Measurements from ENCODE around the gene NCLN. TPM values are rescaled to one million over a fixed set of nuclear protein-coding genes. Genes with fewer than 3 reads are reported as not detected.

Gene NCLN
- total RNA-seq, 4 donors from 2014 or later: 27.1 to 83.4 (median 38.2) TPM

- Histone ChIP-seq H3K27me3 (no peaks in the 10 kb centered on the region), H3K9me3 (no peaks in the 10 kb centered on the region), H3K4me3 (no peak overlapping the region), H3K36me3 (peaks cover 0 to 75% (median 0%) of the 10 kb centered on the region in 3 donors), H3K27ac (no peak overlapping the region), H3K4me1 (peaks cover 0 to 4% (median 0%) of the 10 kb centered on the region in 4 donors)
- 80 to 86% methylated on average over 25 to 33 of the region's 40 CpGs for WGBS, 2 donors
- TF ChIP-seq CTCF (IDR thresholded peaks at IDR 0.05) (no peak), POLR2A (IDR thresholded peaks at IDR 0.05) (no peak), EP300 (IDR thresholded peaks at IDR 0.05) (no peak)
- DNase-seq (ENCODE audit: low spot score in 2 of 2): no peak
Observed at GRCh38 chr19:3193256-3194105, 7.8 kb downstream of the NCLN start.

GRCh38 chr19:3194106-3195087, 8.7 kb downstream of the NCLN start:
- no peak for DNase-seq (ENCODE audit: low spot score in 2 of 2)
- TF ChIP-seq POLR2A (IDR thresholded peaks at IDR 0.05) (no peak), EP300 (IDR thresholded peaks at IDR 0.05) (no peak), CTCF (IDR thresholded peaks at IDR 0.05) (no peak)
- Histone ChIP-seq H3K36me3 (peaks cover 0 to 75% (median 0%) of the 10 kb centered on the region in 3 donors), H3K9me3 (no peaks in the 10 kb centered on the region), H3K27me3 (no peaks in the 10 kb centered on the region), H3K27ac (no peak overlapping the region), H3K4me3 (no peak overlapping the region), H3K4me1 (no peaks in the 10 kb centered on the region)
- WGBS, 2 donors: 89 to 90% methylated on average over 17 of the region's 17 CpGs

GRCh38 chr19:3196064-3196932, 10.6 kb downstream of the NCLN start:
- DNase-seq (ENCODE audit: low spot score in 2 of 2): no peak
- Histone ChIP-seq H3K4me3 (no peak overlapping the region), H3K27me3 (no peaks in the 10 kb centered on the region), H3K36me3 (peaks cover 0 to 82% (median 0%) of the 10 kb centered on the region in 3 donors), H3K9me3 (no peaks in the 10 kb centered on the region), H3K27ac (no peak overlapping the region), H3K4me1 (no peaks in the 10 kb centered on the region)
- 88 to 94% methylated on average over 36 to 40 of the region's 42 CpGs for WGBS, 2 donors
- TF ChIP-seq POLR2A (IDR thresholded peaks at IDR 0.05): no peak
- TF ChIP-seq EP300 (IDR thresholded peaks at IDR 0.05): no peak
- no peak for TF ChIP-seq CTCF (IDR thresholded peaks at IDR 0.05)

GRCh38 chr19:3196933-3197205, 11.1 kb downstream of the NCLN start:
- WGBS, 2 donors: 94 to 98% methylated on average over 11 to 14 of the region's 14 CpGs
- H3K27me3 ChIP-seq: no peaks in the 10 kb centered on the region
- TF ChIP-seq EP300 (IDR thresholded peaks at IDR 0.05) (no peak), POLR2A (IDR thresholded peaks at IDR 0.05) (no peak), CTCF (IDR thresholded peaks at IDR 0.05) (no peak)
- no peak overlapping the region for H3K27ac ChIP-seq
- peaks cover 0 to 86% (median 0%) of the 10 kb centered on the region in 3 donors for H3K36me3 ChIP-seq
- DNase-seq (ENCODE audit: low spot score in 2 of 2): no peak
- no peaks in the 10 kb centered on the region for H3K9me3 ChIP-seq
- H3K4me1 ChIP-seq: no peaks in the 10 kb centered on the region
- H3K4me3 ChIP-seq: no peak overlapping the region
